ENCODE results near the gene LIN7A.

Gene LIN7A

GRCh38 chr12:80943338-80943737 lies 5.6 kb upstream of the LIN7A start:
- H2BK120ac ChIP-seq (ENCODE audit: low read depth, low read length) = no peak overlapping the region
- no peak overlapping the region for H3K4me2 ChIP-seq (ENCODE audit: low read length, poor library complexity, severe bottlenecking)
- no peak overlapping the region for H3K14ac ChIP-seq (ENCODE audit: low read length in 2 of 2)
- no peak overlapping the region for H4K8ac ChIP-seq (ENCODE audit: low read length)
- no peak overlapping the region for H2BK15ac ChIP-seq (ENCODE audit: low read depth, poor library complexity, severe bottlenecking)
- no peak for DNase-seq
- H4K91ac ChIP-seq (ENCODE audit: low read length) = no peak overlapping the region
- H2AK5ac ChIP-seq (ENCODE audit: low read length, severe bottlenecking) = no peak overlapping the region
- H3K4me1 ChIP-seq (ENCODE audit: control insufficient read depth, insufficient read depth, low read depth, low read length) = peaks cover 2% of the 10 kb centered on the region
- no peak overlapping the region for H3K4ac ChIP-seq (ENCODE audit: low read depth in 1 of 2, low read length in 2 of 2)
- H3K9ac ChIP-seq (ENCODE audit: low read length) = no peak overlapping the region
- no peak overlapping the region for H2BK12ac ChIP-seq (ENCODE audit: low read length in 2 of 2)
- H3K18ac ChIP-seq (ENCODE audit: low read depth in 1 of 2, low read length in 2 of 2) = no peak overlapping the region
- H3K27ac ChIP-seq (ENCODE audit: low read length, poor library complexity, severe bottlenecking) = no peak overlapping the region
- H3K9me3 ChIP-seq (ENCODE audit: control insufficient read depth, low read length) = no peaks in the 10 kb centered on the region
- H3K79me1 ChIP-seq (replicated peaks; ENCODE audit: low read length, poor library complexity, severe bottlenecking) = peaks cover 4% of the 10 kb centered on the region
- no peak overlapping the region for H2AFZ ChIP-seq (ENCODE audit: low read depth, low read length)
- H3K36me3 ChIP-seq (ENCODE audit: control insufficient read depth in 1 of 2, insufficient read depth in 2 of 2, low read depth in 1 of 2, low read length in 2 of 2) = no peaks in the 10 kb centered on the region
- no peak overlapping the region for H3K4me3 ChIP-seq (ENCODE audit: insufficient read depth in 1 of 2, low read depth in 1 of 2, low read length in 2 of 2)
- no peak overlapping the region for H3K23ac ChIP-seq (ENCODE audit: low read length in 2 of 2)
- no peak overlapping the region for H2BK5ac ChIP-seq (ENCODE audit: low read depth, low read length, poor library complexity, severe bottlenecking)
- no peaks in the 10 kb centered on the region for H3K27me3 ChIP-seq (ENCODE audit: control insufficient read depth in 1 of 2, insufficient read depth in 1 of 2, low read length in 2 of 2)

- Histone ChIP-seq H2BK120ac (ENCODE audit: low read depth, low read length) (no peak overlapping the region), H3K9me3 (ENCODE audit: control insufficient read depth, low read length) (no peaks in the 10 kb centered on the region)
- WGBS = 100% methylated on average over 1 of the region's 1 CpG
These were observed 4.2 kb upstream of the LIN7A start for GRCh38 chr12:80941916-80942315.

GRCh38 chr12:80939231-80939950 lies 1.7 kb upstream of the LIN7A start:
- peak overlapping the region; percentile 2 for H3K27ac ChIP-seq (ENCODE audit: low read length, poor library complexity, severe bottlenecking)
- no peak overlapping the region for H2AFZ ChIP-seq (ENCODE audit: low read depth, low read length)
- no peak overlapping the region for H4K91ac ChIP-seq (ENCODE audit: low read length)
- H4K8ac ChIP-seq (ENCODE audit: low read length) = no peak overlapping the region
- no peak overlapping the region for H2BK15ac ChIP-seq (ENCODE audit: low read depth, poor library complexity, severe bottlenecking)
- H2AK5ac ChIP-seq (ENCODE audit: low read length, severe bottlenecking) = no peak overlapping the region
- H3K4me1 ChIP-seq (ENCODE audit: control insufficient read depth, insufficient read depth, low read depth, low read length) = peaks cover 2% of the 10 kb centered on the region
- H3K4me2 ChIP-seq (ENCODE audit: low read length, poor library complexity, severe bottlenecking) = no peak overlapping the region
- no peak for DNase-seq
- H3K9ac ChIP-seq (ENCODE audit: low read length) = no peak overlapping the region
- no peak overlapping the region for H3K23ac ChIP-seq (ENCODE audit: low read length in 2 of 2)
- H2BK12ac ChIP-seq (ENCODE audit: low read length in 2 of 2) = no peak overlapping the region
- H3K79me1 ChIP-seq (replicated peaks; ENCODE audit: low read length, poor library complexity, severe bottlenecking) = peaks cover 7% of the 10 kb centered on the region
- no peaks in the 10 kb centered on the region for H3K36me3 ChIP-seq (ENCODE audit: control insufficient read depth in 1 of 2, insufficient read depth in 2 of 2, low read depth in 1 of 2, low read length in 2 of 2)
- 75% methylated on average over 4 of the region's 7 CpGs for WGBS
- H2BK5ac ChIP-seq (ENCODE audit: low read depth, low read length, poor library complexity, severe bottlenecking) = no peak overlapping the region
- H3K14ac ChIP-seq (ENCODE audit: low read length in 2 of 2) = no peak overlapping the region
- H3K9me3 ChIP-seq (ENCODE audit: control insufficient read depth, low read length) = no peaks in the 10 kb centered on the region
- no peak overlapping the region for H3K18ac ChIP-seq (ENCODE audit: low read depth in 1 of 2, low read length in 2 of 2)
- H2BK120ac ChIP-seq (ENCODE audit: low read depth, low read length) = no peak overlapping the region
- H3K27me3 ChIP-seq (ENCODE audit: control insufficient read depth in 1 of 2, insufficient read depth in 1 of 2, low read length in 2 of 2) = no peaks in the 10 kb centered on the region
- H3K4me3 ChIP-seq (ENCODE audit: insufficient read depth in 1 of 2, low read depth in 1 of 2, low read length in 2 of 2) = no peak overlapping the region
- H3K4ac ChIP-seq (ENCODE audit: low read depth in 1 of 2, low read length in 2 of 2) = no peak overlapping the region

More at GRCh38 chr12:80941916-80942315, 4.2 kb upstream of the LIN7A start:
- H3K27ac ChIP-seq (ENCODE audit: low read length, poor library complexity, severe bottlenecking) = no peak overlapping the region
- no peak overlapping the region for H3K4me3 ChIP-seq (ENCODE audit: insufficient read depth in 1 of 2, low read depth in 1 of 2, low read length in 2 of 2)
- no peak overlapping the region for H3K14ac ChIP-seq (ENCODE audit: low read length in 2 of 2)
- H2AFZ ChIP-seq (ENCODE audit: low read depth, low read length) = no peak overlapping the region
- H2AK5ac ChIP-seq (ENCODE audit: low read length, severe bottlenecking) = no peak overlapping the region
- H3K4me1 ChIP-seq (ENCODE audit: control insufficient read depth, insufficient read depth, low read depth, low read length) = peaks cover 2% of the 10 kb centered on the region
- H3K18ac ChIP-seq (ENCODE audit: low read depth in 1 of 2, low read length in 2 of 2) = no peak overlapping the region
- no peak overlapping the region for H4K91ac ChIP-seq (ENCODE audit: low read length)
- no peak overlapping the region for H3K9ac ChIP-seq (ENCODE audit: low read length)
- no peak for DNase-seq
- H4K8ac ChIP-seq (ENCODE audit: low read length) = no peak overlapping the region
- no peak overlapping the region for H2BK15ac ChIP-seq (ENCODE audit: low read depth, poor library complexity, severe bottlenecking)
- H2BK5ac ChIP-seq (ENCODE audit: low read depth, low read length, poor library complexity, severe bottlenecking) = no peak overlapping the region
- no peak overlapping the region for H2BK12ac ChIP-seq (ENCODE audit: low read length in 2 of 2)
- no peak overlapping the region for H3K23ac ChIP-seq (ENCODE audit: low read length in 2 of 2)
- H3K4ac ChIP-seq (ENCODE audit: low read depth in 1 of 2, low read length in 2 of 2) = no peak overlapping the region
- no peaks in the 10 kb centered on the region for H3K27me3 ChIP-seq (ENCODE audit: control insufficient read depth in 1 of 2, insufficient read depth in 1 of 2, low read length in 2 of 2)
- H3K79me1 ChIP-seq (replicated peaks; ENCODE audit: low read length, poor library complexity, severe bottlenecking) = peaks cover 6% of the 10 kb centered on the region
- H3K4me2 ChIP-seq (ENCODE audit: low read length, poor library complexity, severe bottlenecking) = no peak overlapping the region
- H3K36me3 ChIP-seq (ENCODE audit: control insufficient read depth in 1 of 2, insufficient read depth in 2 of 2, low read depth in 1 of 2, low read length in 2 of 2) = no peaks in the 10 kb centered on the region

GRCh38 chr12:80938397-80938796 lies 663 bp upstream of the LIN7A start:
- Histone ChIP-seq H3K23ac (ENCODE audit: low read length in 2 of 2) (no peak overlapping the region), H2BK15ac (ENCODE audit: low read depth, poor library complexity, severe bottlenecking) (no peak overlapping the region), H3K27ac (ENCODE audit: low read length, poor library complexity, severe bottlenecking) (peak overlapping the region; percentile 69), H2BK12ac (ENCODE audit: low read length in 2 of 2) (no peak overlapping the region), H3K9ac (ENCODE audit: low read length) (no peak overlapping the region), H3K79me1 (replicated peaks; ENCODE audit: low read length, poor library complexity, severe bottlenecking) (peaks cover 13% of the 10 kb centered on the region), H4K91ac (ENCODE audit: low read length) (no peak overlapping the region), H2AK5ac (ENCODE audit: low read length, severe bottlenecking) (peak overlapping the region; percentile 80), H3K18ac (ENCODE audit: low read depth in 1 of 2, low read length in 2 of 2) (no peak overlapping the region), H3K14ac (ENCODE audit: low read length in 2 of 2) (no peak overlapping the region), H3K27me3 (ENCODE audit: control insufficient read depth in 1 of 2, insufficient read depth in 1 of 2, low read length in 2 of 2) (no peaks in the 10 kb centered on the region), H2BK5ac (ENCODE audit: low read depth, low read length, poor library complexity, severe bottlenecking) (no peak overlapping the region), H3K36me3 (ENCODE audit: control insufficient read depth in 1 of 2, insufficient read depth in 2 of 2, low read depth in 1 of 2, low read length in 2 of 2) (no peaks in the 10 kb centered on the region), H2AFZ (ENCODE audit: low read depth, low read length) (no peak overlapping the region), H2BK120ac (ENCODE audit: low read depth, low read length) (no peak overlapping the region), H3K4me1 (ENCODE audit: control insufficient read depth, insufficient read depth, low read depth, low read length) (peaks cover 2% of the 10 kb centered on the region), H3K4ac (ENCODE audit: low read depth in 1 of 2, low read length in 2 of 2) (no peak overlapping the region), H3K4me3 (ENCODE audit: insufficient read depth in 1 of 2, low read depth in 1 of 2, low read length in 2 of 2) (no peak overlapping the region), H3K9me3 (ENCODE audit: control insufficient read depth, low read length) (no peaks in the 10 kb centered on the region), H4K8ac (ENCODE audit: low read length) (no peak overlapping the region), H3K4me2 (ENCODE audit: low read length, poor library complexity, severe bottlenecking) (peak overlapping the region; percentile 36)
- whole genome bisulfite sequencing = 67% methylated on average over 4 of the region's 7 CpGs
- DNase-seq = no peak

All from mesenchymal stem cell (in vitro differentiated cells and primary cell).